ENCODE measurements around the gene DNAJC5G.

DNA sequence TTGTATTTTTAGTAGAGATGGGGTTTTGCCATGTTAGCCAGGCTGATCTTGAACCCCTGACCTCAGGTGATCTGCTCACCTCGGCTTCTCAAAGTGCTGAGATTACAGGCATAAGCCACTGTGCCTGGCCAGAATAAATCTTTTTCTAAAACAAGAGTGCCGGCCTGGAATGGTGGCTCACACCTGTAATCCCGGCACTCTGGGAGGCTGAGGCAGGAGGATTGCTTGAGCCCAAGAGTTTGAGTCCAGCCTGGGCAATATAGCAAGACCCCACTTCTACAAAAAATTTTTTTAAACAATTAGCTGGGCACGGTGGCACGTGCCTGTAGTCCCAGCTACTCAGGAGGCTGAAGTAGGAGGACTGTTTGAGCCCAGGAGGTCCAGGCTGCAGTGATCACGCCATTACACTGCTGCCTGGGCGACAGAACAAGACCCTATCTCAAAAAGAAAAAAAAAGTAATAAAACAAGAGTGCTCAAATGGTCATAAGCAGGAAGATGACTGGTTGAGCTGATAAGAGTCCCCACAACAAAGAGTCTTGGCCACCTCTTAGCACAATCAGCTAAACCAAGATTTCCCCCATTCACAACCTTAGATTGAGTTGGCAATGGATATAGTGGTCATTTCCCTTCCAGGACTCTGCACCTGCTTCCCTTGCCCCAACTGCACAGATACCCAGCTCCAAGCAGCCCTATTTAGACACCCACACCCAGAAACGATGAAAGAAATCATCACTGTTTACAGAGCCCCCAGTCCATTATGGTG, 38.8 kb downstream of the DNAJC5G start:
- TF ChIP-seq, protein P1, sequence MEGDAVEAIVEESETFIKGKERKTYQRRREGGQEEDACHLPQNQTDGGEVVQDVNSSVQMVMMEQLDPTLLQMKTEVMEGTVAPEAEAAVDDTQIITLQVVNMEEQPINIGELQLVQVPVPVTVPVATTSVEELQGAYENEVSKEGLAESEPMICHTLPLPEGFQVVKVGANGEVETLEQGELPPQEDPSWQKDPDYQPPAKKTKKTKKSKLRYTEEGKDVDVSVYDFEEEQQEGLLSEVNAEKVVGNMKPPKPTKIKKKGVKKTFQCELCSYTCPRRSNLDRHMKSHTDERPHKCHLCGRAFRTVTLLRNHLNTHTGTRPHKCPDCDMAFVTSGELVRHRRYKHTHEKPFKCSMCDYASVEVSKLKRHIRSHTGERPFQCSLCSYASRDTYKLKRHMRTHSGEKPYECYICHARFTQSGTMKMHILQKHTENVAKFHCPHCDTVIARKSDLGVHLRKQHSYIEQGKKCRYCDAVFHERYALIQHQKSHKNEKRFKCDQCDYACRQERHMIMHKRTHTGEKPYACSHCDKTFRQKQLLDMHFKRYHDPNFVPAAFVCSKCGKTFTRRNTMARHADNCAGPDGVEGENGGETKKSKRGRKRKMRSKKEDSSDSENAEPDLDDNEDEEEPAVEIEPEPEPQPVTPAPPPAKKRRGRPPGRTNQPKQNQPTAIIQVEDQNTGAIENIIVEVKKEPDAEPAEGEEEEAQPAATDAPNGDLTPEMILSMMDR (IDR thresholded peaks at IDR 0.05) = no peak
- no peak for TF ChIP-seq POLR2A (IDR thresholded peaks at IDR 0.05; ENCODE audit: low read depth)
